ENCODE results near the gene NFAM1. TPM values are rescaled to one million over a fixed set of nuclear protein-coding genes. Genes with fewer than 3 reads are reported as not detected.

The NFAM1 gene
- total and polyA plus RNA-seq, 2 experiments from 2014 or later = 0.11 to 0.49 TPM

DNA sequence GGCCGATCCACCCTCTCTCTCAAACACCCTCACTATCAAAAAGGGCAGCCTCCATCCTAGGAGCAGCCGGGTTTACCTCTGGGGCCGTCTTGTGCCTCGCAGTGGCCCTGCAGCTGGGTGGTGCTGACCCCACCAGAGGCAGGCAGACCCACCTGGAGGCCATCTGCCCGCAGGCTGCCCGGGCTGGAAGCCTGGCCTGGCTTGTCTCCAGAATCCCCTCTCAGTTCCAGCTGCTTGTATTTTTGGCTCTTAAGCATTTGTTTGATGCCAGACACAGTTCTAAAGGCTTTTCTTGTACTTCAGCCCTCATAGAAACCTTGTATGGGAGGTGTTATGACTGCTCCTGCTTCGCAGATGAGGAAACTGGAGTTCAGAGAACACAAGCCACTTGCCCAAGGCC is 4.2 kb upstream of the NFAM1 start:
- Histone ChIP-seq H3K27me3 (ENCODE audit: insufficient read depth) (0 out of 2 replicates have a peak, but pooled peaks cover 10% of the 10 kb centered on the region), H2AFZ (no peak overlapping the region), H3K4me3 (no peak overlapping the region), H3K4me1 (ENCODE audit: insufficient read depth) (peaks cover 24% of the 10 kb centered on the region), H3K79me2 (replicated peaks; ENCODE audit: insufficient read depth) (no peaks in the 10 kb centered on the region), H3K27ac (ENCODE audit: low read depth) (no peak overlapping the region), H3K36me3 (ENCODE audit: insufficient read depth) (no peaks in the 10 kb centered on the region), H3K4me2 (no peak overlapping the region), H3F3A (replicated peaks; ENCODE audit: low read depth) (peaks cover 10% of the 10 kb centered on the region), H4K20me1 (replicated peaks; ENCODE audit: insufficient read depth) (no peaks in the 10 kb centered on the region), H3K9me2 (ENCODE audit: insufficient read depth) (no peaks in the 10 kb centered on the region)
- H3K27me3 Mint-ChIP-seq (ENCODE audit: insufficient read depth, low read depth, poor library complexity) = peaks cover 28% of the 10 kb centered on the region
- no peak overlapping the region for H3K4me3 Mint-ChIP-seq
- no peak overlapping the region for H3K27ac Mint-ChIP-seq
- TF ChIP-seq EZH2 (IDR thresholded peaks at IDR 0.05; ENCODE audit: low read depth, unreplicated experiment) (no peak), POLR2AphosphoS5 (IDR thresholded peaks at IDR 0.05; ENCODE audit: low read depth) (no peak), EZH2phosphoT487 (IDR thresholded peaks at IDR 0.05; ENCODE audit: unreplicated experiment) (no peak), ZNF331 (CRISPR knock-in tag; IDR thresholded peaks at IDR 0.05; ENCODE audit: low read depth) (no peak), ZNF462 (CRISPR knock-in tag; IDR thresholded peaks at IDR 0.05) (no peak), CTCF (conservative IDR thresholded peaks at IDR 0.05; ENCODE audit: low read depth in 2 of 2) (no peak), CREB1 (CRISPR knock-in tag; IDR thresholded peaks at IDR 0.05; ENCODE audit: low read depth) (no peak), NANOG (IDR thresholded peaks at IDR 0.05; ENCODE audit: borderline replicate concordance) (no peak), JUNB (IDR thresholded peaks at IDR 0.05; ENCODE audit: unreplicated experiment) (no peak), STAT1 (IDR thresholded peaks at IDR 0.05; ENCODE audit: unreplicated experiment) (no peak), REST (IDR thresholded peaks at IDR 0.05; ENCODE audit: unreplicated experiment) (no peak), ZNF114 (CRISPR knock-in tag; IDR thresholded peaks at IDR 0.05) (no peak)
- TF ChIP-seq, protein P1, sequence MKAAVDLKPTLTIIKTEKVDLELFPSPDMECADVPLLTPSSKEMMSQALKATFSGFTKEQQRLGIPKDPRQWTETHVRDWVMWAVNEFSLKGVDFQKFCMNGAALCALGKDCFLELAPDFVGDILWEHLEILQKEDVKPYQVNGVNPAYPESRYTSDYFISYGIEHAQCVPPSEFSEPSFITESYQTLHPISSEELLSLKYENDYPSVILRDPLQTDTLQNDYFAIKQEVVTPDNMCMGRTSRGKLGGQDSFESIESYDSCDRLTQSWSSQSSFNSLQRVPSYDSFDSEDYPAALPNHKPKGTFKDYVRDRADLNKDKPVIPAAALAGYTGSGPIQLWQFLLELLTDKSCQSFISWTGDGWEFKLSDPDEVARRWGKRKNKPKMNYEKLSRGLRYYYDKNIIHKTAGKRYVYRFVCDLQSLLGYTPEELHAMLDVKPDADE (IDR thresholded peaks at IDR 0.05) = no peak
- no peaks in the 10 kb centered on the region; the same call in 2 of the 3 replicates for H3K36me3 Mint-ChIP-seq (ENCODE audit: low read depth)
- ATAC-seq (no peak), DNase-seq (ENCODE audit: low spot score) (no peak)
- H3K4me1 Mint-ChIP-seq = peaks cover 36% of the 10 kb centered on the region
- H3K9me3 Mint-ChIP-seq = no peaks in the 10 kb centered on the region

Data from GM23338 (cell line).